NOMO-1 treated with DMSO at 0.1 percent for 48 hours (cell line): ENCODE results near the gene PTPRM.

Experiments used
- DNase-seq: peaks from one replicate; lab custom pipeline; 2025; ENCODE audit not compliant: unreplicated experiment; lab: John Stamatoyannopoulos, UW

Gene PTPRM

DNA sequence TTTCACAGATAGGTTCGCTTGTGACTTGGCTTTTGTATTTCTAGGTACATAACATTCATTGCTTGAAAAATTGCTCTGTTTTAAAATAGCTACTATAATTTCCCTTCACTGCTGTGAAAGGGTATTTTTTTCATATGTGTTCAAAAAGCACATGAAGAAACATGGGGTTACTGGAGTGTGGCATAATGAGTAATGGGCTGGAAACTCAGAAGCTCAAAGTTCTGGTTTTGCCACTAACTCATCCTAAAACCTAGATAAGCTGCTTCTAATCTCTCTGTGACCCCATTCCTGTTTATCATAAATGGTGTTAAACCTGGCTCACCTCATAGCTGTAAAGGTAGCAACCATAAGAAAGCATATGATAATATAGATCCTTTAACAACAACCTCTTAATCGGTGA, 319.3 kb downstream of the PTPRM start:
- DNase-seq = no peak

DNA sequence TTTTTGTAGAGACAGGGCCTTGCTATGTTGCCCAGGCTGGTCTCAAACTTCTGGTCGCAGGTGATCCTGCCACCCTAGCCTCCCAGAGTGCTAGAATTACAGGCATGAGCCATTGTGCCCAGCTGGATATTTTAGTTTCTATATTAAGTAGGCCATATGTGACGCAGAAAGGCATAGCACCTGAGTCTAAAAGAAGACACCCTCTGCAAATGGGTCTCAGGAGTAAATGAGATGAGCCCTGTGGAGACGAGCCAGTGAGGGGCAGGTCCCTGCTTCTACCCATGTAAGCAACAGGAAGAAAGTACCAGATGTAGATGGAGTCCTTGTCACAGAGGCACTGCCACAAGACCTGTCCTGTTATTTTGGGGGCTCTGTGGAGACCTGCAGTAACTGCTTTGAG, 322.4 kb downstream of the PTPRM start:
- no peak for DNase-seq

DNA sequence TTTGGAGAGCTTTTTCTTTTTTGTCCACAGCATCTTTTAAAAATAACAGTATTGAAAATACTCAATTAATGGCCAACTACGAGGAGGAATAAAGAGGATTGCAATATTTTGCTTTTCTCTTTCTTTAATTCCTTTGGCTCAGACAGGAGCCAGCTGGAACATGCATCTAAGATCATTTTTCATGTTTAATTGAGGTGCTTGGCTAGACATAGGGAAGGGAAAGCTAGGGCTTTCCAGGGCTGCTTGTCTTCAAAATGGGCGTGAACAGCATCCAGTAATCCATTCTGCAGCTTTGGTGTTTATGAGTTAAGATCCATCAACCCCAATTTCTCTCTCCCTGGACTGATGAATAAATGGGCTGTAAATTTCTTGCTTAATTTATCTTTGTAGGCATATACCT, 323.0 kb downstream of the PTPRM start:
- no peak for DNase-seq

DNA sequence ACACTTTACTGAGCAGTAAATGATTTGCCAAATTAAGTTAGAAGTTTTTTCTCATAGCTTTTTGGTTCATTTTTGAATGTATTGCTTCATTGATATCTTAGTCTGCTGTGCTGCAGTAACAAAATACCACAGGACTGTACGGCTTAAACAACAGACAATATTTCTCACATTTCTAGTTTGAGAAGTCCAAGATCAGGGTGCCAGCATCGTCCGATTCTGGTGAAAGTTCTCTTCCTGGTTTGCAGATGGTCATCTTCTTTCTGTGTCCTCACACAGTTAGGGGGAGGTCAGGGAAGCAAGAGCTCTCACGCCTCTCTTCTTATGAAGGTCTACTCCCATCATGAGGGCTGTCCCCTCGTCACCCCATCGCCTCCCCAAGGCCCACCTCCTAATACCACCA, 325.4 kb downstream of the PTPRM start:
- no peak for DNase-seq

DNA sequence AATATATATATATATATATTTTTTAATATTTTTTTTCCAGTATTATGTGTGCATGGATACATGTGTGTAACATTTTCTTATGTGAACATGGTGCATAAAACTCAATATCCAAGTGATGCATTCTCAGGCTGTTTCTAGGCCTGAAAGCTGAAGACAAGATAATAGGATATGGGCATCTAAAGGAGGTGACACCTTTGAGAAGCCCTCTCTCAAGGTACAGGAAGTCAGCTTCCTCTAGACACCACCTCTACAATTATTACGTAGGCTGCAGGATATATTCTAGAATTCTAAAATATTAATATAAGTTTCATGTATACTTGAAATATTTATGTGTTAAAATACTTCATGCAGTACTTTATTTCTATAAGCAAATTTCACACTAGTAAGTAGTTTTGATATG, 327.5 kb downstream of the PTPRM start:
- no peak for DNase-seq

DNA sequence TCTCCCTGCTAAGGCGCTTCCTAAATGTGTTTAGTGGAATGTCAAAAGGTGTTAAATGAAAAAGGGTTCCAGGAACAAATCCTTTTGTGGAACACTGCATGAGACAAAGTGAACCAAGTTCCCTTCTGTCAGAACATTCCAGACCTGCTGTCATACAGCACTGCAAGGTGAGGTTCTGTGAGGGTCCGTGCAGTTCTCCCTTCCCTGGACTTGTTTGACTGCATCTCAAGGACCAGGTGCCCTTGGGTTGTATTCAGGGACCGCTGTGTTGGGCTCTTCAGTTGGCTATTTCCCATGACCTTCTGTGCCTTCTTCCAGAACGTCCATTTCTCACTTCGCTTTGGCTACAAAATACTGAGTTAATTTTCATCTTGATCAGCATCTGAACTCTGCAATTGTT, 328.2 kb downstream of the PTPRM start:
- no peak for DNase-seq

DNA sequence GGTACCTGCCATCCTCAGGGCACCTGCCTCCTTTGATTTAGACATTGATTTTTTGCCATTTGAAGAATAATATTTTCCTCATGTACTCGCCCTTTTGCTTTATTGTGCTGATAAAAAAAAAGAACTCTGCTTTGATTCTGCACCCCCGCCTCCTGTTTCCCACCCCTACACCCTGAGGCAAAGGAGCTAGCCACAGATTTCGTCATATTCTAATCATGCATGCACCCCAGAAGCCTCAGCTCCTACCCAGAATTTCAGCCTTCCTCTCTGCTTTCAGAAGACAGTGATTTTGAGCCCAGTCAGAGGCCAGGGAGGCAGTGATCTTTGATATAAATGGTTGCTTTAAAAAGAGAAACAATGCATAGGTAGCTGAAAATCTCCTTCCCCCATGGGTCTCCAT, 329.0 kb downstream of the PTPRM start:
- no peak for DNase-seq

DNA sequence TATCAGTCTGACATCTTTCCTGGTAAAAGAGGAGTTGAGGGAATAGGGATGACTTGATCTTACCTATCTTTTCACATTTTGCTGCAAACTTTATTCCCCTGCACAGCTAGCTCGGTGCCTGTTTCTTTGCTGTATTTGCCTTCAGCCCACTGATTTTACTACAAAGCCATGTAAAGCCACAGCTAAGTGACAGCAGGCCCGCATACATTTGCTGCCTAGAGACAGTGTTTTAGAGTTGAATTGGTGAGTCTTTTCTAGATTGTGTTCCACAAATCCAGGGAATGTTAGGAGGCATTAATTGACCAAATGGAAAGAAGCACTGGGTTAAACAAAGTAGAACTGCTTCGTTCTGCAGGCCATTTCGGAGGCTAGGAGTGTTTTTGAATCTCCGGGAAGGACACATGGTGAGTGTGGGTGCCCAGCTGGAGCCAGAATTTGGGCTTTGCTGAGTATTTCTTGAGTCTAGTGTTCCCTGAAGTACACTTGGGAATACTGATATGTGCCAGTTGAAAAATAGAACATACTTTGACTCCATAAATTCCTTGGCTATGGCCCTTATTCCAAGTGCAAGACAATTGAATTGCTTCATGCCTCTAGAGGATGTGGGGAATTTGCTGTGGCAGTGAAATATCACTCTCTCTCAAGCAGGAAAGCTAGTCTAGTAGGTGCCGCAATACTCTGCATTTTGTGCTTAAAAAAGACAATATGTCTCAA, 329.8 kb downstream of the PTPRM start:
- DNase-seq = no peak

DNA sequence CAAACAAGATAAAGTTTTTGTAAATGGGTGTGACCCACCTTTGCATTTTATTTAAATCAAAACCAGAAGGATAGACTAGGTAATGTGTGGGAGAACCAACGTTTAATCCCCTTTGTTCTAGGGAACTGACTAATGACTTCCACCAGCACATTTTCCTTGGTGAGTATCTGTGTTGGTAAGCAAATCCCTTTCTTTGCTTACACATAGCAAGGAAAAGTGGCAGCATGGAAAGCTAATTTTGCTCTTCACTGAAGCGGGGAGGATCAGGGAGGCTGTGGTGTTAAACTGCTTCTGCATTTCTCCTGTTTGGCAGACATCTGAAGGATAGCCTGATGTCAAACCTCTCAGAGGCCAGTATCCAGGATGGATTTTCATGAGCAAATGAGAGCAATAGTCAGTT, 331.1 kb downstream of the PTPRM start:
- no peak for DNase-seq

DNA sequence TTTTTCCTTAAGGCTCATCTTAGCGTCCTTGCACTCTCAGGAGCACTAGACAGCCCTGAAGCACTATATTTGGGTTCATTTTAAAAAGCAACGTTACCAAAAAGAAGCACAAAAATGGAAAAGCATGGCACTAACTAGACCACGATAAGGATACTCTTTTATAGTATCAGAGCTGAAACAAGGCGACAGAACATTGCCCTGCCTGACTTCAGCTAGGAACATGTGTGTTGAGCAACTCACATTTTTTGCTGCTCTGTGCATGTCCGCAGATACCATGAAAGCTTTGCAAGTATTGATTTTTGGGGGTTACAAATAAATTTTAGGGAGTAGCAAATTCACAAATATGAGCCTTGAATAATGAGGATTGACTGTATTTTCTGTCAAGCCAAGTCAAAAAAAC, 332.0 kb downstream of the PTPRM start:
- no peak for DNase-seq

DNA sequence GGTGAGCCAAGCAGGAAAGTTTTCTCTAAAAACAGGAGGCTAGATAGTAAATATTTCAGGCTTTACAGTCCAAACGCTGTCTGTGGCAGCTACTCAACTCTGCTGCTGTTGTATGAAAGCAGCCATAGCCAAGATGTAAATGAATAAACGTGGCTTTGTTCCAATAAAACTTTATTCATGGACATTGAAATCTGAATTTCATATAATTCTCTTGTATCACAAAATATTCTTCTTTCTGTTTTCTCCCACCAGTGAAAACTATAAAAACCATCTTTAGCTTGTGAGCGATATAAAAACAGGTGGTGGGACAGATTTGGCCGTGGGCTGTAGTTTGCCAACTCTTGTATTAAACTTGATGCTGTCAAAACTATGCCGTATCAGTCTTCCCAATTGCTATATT, 333.0 kb downstream of the PTPRM start:
- no peak for DNase-seq

DNA sequence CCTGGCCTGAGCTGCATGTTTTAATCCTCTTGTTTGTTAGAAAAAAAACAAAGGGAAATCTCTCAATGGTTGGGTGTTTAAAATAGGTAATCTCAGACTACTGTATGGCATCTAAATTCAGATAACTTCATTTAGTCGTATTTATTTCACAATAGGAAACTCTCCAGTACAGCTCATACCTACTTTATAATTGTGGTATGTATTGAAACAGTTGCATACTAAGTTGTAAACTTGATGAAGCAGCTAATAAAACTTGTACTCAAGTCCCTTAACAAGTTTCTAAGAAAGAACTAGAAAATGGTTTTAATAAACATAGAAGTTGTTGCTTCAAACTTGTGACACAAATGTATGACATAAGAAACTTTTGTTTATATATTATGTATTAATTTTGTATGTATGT, 334.5 kb downstream of the PTPRM start:
- no peak for DNase-seq

DNA sequence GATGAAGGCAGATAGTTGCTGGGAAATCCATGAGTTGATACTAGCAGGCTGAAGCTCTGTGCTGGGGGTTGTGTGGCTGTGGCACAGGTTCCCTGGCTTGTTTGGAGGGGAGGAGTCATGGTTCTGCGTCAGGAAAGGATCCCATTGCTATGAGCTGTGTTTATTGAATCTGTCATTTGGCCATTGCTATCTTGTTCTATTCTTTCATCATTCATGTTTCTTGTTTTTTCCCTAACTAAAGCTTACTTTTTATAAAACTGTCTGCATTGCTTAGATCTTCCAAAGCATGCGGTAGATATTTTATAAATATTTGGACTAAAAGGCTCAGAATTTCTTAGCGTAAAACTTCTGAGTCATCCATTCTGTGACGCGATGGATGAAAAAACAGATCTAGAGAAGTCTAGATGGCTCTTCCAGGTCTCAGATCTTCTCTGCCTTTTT, 335.3 kb downstream of the PTPRM start:
- DNase-seq = no peak

DNA sequence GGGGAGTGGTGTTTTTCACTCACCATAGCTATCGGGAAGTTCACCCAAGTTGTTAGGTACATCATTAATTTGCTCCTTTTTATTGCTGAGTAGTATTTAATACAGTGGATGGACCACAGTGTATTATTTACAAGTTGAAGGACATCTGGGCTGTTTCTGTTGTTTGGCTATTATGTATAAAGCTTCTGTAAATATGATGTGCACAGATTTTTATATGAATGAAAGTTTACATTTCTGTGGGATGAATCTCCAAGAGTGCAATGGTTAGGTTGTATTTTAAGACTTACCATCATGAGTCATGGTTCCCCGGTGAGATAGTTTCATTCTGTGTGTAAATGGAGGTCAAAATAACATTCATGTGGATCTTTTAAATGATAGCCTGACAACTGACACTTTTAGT, 337.4 kb downstream of the PTPRM start:
- DNase-seq = no peak

DNA sequence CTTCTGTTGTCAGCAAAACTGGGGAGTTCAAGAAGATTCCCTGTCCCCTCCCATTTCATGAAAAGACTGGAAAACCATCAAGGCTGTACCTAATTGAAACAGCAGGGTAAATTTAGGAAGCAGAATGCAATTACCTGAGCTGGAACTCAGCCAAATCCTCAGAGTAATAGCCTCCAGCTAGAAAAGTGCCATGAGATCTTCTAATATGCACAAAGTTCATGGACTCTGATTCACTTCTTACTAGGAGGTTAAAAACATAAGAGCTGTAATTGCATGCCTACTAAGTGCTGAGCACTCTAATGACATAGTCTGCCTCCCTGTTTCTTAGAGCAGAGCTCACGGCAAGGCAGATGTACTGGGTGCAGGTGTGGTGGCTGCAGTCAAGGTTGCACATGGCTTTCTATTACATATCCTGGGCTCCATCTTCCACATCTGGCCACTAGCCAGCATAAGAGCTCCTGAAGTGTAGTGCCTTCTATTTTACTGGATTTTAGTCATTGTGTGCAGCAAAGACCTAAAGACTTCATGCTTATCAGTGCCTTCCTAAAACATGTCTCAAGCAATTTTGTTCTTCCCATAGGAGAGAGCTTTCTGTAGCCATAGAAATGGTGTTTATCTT, 341.7 kb downstream of the PTPRM start:
- no peak for DNase-seq

DNA sequence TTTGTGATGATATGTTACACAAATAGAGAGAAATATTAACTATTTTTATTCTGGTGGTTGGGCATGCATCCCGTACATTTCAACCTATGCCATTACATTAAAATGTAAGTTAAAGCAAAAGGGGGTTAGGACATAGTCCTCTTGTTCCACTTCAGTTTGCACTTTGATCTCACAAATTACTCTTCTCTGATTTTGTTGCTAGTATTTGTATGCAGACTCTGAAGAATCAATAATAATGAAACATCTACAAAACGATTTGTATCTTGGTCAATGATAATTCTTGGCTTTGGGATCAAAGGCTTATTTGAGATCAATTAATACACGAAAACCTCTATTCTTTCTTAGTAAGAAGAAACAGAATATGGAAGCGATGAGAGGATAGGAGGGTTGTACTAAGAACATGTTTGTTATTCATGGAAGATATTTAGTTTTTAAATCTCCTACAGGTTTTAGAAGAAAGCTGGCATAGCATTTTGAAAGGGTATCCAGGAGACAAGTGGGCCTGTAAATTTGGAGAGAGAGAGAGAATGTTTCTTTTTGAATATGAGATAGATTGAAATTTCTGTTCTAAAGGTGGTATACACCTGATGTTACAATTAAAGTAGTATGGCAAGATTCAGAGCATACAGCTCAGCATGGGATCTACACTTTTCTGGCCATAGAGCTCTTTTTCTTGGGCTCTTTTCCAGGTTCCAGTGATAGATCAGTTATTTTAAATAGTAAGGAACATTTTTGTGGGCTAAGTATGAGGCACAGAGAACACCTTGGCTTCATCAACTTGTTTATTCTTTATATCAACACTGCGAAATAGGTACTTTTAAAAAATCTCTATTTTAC, 347.9 kb downstream of the PTPRM start:
- DNase-seq = no peak

DNA sequence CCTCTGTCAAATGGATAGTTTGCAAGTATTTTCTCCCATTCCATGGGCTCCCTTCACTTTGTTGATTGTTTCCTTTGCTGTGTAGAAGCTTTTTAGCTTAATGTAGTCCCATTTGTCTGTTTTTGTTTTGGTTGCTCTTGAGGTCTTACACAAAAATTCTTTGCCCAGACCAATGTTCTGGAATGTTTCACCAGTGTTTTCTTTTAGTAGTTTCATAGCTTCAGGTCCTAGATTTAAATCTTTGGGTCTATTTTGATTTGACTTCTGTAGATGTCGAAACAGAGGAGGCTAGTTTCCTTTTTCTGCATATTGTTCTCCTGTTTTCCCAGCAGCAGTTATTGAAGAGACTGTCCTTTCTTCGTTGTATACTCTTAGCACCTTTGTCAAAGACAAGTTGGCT, 351.6 kb downstream of the PTPRM start:
- no peak for DNase-seq

DNA sequence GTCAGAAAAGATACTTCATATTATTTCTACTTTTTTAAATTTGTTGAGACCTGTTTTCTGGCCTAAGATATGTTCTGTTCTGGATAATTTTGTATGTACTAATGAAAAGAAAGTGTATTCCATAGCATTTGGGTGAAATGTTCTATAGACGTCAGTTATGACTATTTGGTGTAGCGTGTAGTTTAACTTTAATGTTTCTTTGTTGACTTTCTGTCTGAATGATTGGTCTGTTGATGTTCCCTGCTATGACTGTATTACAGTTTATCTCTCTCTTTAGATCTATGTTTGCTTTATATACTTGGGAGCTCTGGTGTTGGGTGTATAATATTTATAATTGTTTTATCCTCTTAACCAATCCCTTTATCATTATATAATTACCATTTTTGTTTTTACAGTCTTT, 352.4 kb downstream of the PTPRM start:
- DNase-seq = no peak

DNA sequence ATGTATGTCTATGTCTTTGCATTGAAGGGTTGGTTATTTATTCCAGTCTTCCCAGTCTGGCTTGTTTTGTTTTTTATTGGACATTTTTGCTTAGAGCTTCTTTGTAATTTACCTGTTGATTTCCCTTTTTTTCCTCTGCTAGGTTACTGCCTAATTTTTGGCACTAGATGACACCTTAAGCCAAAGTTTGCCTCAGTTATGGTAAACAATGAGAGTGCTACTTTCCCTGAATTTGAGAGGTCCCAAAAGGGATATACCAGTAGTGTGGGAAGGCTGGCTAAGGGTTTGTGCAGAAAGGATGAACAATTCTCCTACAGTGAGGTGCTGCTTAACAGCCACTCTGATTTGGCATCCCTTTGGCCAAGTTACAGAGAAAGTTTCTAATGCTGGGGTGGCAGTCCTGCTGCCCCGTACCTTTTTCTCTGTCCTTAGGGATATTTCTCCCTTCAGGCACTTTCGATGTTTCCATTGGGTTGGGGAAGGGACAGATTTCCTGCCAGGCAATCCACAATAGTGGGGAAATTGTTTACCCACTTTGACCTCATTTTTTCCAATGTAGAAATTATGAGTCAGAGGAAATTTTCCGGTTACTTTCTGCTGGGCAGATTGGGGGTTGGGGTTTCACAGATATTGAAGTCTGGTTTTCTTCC, 354.9 kb downstream of the PTPRM start:
- DNase-seq = no peak

DNA sequence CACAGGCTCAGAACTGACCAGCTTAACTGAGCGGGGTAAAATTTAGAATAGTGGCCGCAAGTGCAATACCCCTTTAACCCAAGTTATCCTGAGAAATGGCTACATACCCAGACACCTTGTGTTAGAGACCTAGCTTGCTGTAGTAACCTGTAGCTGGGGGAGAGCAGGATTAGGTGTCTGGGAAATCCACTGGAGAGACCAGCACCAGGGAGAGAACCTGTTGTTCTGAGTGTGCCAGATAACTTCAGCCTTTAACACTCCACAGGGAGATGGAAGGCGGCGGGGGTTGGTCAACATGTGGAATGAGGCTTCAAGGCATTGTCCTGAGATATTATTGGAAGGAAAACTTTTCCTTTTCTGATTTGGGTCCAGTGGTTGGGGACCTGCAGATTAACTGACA, 356.0 kb downstream of the PTPRM start:
- DNase-seq = no peak

DNA sequence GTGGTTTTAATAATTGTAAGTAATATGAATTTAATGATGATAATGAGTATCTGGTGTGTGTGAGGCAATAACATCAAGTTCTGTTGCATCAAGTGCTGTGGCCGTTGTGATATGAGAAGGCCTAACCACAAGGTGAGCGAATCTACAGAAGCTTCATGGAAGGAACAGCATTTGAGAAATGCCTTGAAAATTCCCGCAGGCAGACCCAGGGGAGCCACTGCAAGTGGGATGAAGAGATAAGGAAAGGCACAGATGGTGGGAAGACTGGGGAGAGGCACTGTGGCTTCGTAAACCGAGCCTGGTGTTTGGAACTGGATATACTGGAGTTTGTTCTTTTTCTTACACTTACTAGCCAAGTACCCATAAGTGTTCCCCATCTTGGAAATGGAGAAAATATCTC, 357.5 kb downstream of the PTPRM start:
- no peak for DNase-seq

DNA sequence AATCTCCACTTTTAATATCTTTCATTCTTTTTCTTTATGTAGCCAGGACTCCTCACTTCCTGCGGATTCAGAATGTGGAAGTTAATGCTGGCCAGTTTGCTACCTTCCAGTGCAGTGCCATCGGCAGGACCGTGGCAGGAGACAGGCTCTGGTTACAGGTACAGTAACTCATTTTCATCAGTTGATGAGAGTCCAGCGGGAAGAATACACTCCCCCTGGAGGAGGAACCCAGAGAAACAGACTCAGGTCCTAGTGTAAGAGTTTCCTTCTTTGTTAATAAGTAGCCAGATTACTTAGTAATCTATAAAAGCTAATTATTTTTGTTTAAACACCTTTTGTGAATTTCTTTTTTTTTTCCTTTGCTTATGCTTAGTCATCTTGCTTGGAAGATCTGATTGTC, 359.4 kb downstream of the PTPRM start:
- DNase-seq = no peak
